Esophagus squamous epithelium (tissue), 5 donors: ENCODE results near the gene DSG4. TPM values are rescaled to one million over a fixed set of nuclear protein-coding genes. Genes with fewer than 3 reads are reported as not detected.

Experiments used
- DNase-seq: peaks from one replicate; lab custom pipeline; 2025; lab: John Stamatoyannopoulos, UW
- H3K27ac ChIP-seq, 4 donors: fragments of 200-600 bp; sonication (generic); one replicate each; pipeline ENCODE4 v1.5.1; 2016 to 2019; ENCODE audit warnings: mild to moderate bottlenecking in 1 of 4
- H3K27me3 ChIP-seq, 4 donors: fragments of 200-600 bp; sonication (generic); 1 replicate in 3 of 4; 2 replicates in 1 of 4; pipeline versions ENCODE4 v1.5.1 to v1.6.0; 2017 to 2021; ENCODE audit warnings: antibody characterized with exemption in 1 of 4
- H3K36me3 ChIP-seq, 3 donors: fragments of 200-600 bp; sonication (generic); one replicate each; pipeline ENCODE4 v1.5.1; 2016 to 2019
- H3K4me1 ChIP-seq, 3 donors: fragments of 200-600 bp; sonication (generic); one replicate each; pipeline ENCODE4 v1.5.1; 2017 to 2019
- H3K4me3 ChIP-seq, 4 donors: fragments of 200-600 bp; sonication (generic); 1 replicate in 3 of 4; 2 replicates in 1 of 4; pipeline ENCODE4 v1.5.1; 2016 to 2019; ENCODE audit warnings: mild to moderate bottlenecking in 2 of 4, moderate library complexity in 1 of 4
- H3K9me3 ChIP-seq, 3 donors: fragments of 200-600 bp; sonication (generic); one replicate each; pipeline ENCODE4 v1.5.1; 2016 to 2019
- POLR2A ChIP-seq, 4 donors: fragments of 450-650 bp; IDR thresholded peaks; one replicate each; pipeline ENCODE4 v1.6.1; 2017; ENCODE audit warnings: antibody characterized with exemption in 4 of 4, mild to moderate bottlenecking in 4 of 4, moderate library complexity in 3 of 4
- WGBS, 2 donors: methylation state at CpG; one replicate each; pipeline ENCODE4 v1.1.5; 2018; 5-methylcytosine and 5-hydroxymethylcytosine counted together
- intact Hi-C: fragments of 100-400 bp; cut with DNase I; formaldehyde crosslinking; loops from one replicate; pipeline ENCODE4 v1.15.0; 2022
- total RNA-seq, 4 donors: library from RNA; depleted of rRNA; stranded (reverse); fragments of >200 nt; gene quantifications; one replicate each; pipeline ENCODE4 v1.1.0, GENCODE V29; 2016
- TF ChIP-seq, protein P1 (sequence below), 6 experiments: fragments of 450-650 bp in 4 of 6; fragments of 200-600 bp in 2 of 6; sonication (generic) in 2 of 6; IDR thresholded peaks; one replicate each; pipeline ENCODE4 v1.5.1; 2016 to 2019; ENCODE audit warnings: antibody characterized with exemption in 6 of 6, mild to moderate bottlenecking in 4 of 6, moderate library complexity in 4 of 6
- donor health status: DM: yes; HTN: yes; CAD: no.

The DSG4 gene
- total RNA-seq, 4 donors from 2014 or later = not detected

DNA sequence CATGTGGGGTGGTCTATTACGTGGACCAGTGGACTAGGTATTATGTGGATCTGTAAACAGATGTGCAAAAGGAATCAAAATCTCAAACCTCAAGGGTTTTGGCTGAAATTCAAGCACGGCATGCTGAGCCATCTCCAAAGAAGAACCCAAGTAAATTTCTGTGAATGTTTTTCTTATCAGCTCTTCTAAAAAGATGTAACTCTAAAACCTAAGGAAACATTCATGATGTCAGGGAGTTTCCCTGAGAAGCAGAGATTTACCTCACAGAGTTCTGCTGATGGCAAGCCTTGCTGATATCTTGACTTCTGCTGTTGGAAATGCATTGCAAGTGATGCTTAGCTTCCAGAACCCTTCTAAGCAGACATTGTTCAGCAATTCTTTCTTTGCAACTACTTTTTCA is 21.6 kb downstream of the DSG4 start:
- DNase-seq = no peak
- Histone ChIP-seq H3K4me3 (no peak overlapping the region), H3K27ac (no peak overlapping the region), H3K4me1 (peaks cover 0 to 20% (median 0%) of the 10 kb centered on the region in 3 donors), H3K36me3 (no peaks in the 10 kb centered on the region), H3K27me3 (no peaks in the 10 kb centered on the region), H3K9me3 (no peaks in the 10 kb centered on the region)
- WGBS, 2 donors = 72 to 74% methylated on average over 2 of the region's 2 CpGs
- intact Hi-C loops = no loop called here
- TF ChIP-seq POLR2A (IDR thresholded peaks at IDR 0.05) = no peak
- TF ChIP-seq, protein P1, sequence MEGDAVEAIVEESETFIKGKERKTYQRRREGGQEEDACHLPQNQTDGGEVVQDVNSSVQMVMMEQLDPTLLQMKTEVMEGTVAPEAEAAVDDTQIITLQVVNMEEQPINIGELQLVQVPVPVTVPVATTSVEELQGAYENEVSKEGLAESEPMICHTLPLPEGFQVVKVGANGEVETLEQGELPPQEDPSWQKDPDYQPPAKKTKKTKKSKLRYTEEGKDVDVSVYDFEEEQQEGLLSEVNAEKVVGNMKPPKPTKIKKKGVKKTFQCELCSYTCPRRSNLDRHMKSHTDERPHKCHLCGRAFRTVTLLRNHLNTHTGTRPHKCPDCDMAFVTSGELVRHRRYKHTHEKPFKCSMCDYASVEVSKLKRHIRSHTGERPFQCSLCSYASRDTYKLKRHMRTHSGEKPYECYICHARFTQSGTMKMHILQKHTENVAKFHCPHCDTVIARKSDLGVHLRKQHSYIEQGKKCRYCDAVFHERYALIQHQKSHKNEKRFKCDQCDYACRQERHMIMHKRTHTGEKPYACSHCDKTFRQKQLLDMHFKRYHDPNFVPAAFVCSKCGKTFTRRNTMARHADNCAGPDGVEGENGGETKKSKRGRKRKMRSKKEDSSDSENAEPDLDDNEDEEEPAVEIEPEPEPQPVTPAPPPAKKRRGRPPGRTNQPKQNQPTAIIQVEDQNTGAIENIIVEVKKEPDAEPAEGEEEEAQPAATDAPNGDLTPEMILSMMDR (IDR thresholded peaks at IDR 0.05) = no peak

DNA sequence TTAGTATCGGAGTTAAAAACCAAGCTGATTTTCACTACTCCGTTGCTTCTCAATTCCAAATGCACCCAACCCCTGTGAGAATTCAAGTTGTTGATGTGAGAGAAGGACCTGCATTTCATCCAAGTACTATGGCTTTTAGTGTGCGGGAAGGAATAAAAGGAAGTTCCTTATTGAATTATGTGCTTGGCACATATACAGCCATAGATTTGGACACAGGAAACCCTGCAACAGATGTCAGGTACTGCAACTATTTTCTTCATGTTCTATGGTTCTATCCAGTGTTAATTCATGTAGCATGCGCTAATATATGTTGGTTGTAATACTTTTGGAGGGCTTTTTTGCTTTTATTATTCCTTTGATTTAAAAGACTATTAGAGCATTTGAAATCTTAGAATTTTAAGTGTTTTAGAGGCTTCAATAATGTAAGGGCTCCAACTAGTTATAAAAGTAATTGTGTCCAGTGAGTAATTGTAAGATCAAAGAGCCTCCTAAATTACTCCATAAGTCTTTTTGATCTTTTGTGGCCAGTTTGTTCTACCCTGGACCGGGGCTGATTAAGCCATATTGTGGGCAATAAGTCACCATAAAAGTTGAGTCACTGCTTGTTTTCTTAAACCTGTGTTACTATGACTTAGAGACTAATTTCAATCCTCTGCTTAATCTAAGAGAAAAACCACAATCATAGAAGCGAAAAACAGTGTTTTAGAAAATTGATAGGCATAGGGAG is 22.9 kb downstream of the DSG4 start:
- H3K4me1 ChIP-seq = peaks cover 0 to 20% (median 0%) of the 10 kb centered on the region in 3 donors
- H3K27me3 ChIP-seq = no peaks in the 10 kb centered on the region
- no peak for DNase-seq
- no peak overlapping the region for H3K4me3 ChIP-seq
- TF ChIP-seq, protein P1 (IDR thresholded peaks at IDR 0.05) = no peak
- no peak for TF ChIP-seq POLR2A (IDR thresholded peaks at IDR 0.05)
- no peak overlapping the region for H3K27ac ChIP-seq
- no peaks in the 10 kb centered on the region for H3K36me3 ChIP-seq
- 38 to 51% methylated on average over 6 of the region's 6 CpGs for WGBS, 2 donors
- no peaks in the 10 kb centered on the region for H3K9me3 ChIP-seq
- intact Hi-C loops = no loop called here

DNA sequence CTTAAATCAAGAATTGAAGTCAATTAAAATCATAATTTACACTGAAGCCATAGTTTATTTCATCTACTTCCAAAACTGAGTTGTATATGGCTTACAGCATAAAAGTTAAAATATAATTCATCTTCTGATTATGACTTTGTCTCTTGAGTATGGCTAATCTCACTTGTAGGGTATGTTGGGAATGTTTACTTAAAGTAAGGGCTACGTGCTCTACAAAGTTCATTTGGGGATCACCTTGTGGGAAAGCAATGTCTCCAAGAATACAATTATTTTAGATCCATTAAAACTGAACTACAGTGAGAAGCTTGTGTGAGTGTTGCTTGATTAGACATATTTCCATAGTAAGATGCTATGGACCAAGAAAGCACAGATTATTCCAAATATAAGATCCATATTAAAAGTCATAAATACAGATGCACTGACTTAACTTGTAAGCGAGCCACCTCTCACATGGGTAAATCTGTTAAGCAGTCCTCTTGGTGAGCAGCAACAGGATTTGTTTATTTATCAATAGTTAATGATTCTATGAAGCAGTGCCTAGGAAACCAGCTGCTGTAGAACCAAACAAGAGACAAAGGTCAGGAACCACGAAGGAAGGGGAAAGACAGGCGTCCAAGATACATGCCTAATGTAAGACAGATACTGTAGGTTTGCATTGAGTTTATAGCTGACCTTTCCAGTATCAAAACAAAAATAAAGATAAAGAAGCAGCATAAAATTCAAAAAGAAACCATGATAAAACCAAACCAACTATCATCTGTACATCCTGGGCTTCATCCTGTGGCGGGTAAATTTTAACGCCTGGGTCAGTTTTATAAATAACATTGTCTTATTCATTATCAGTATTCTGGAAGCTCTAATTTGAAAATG is 24.8 kb downstream of the DSG4 start:
- intact Hi-C loops = no loop called here
- Histone ChIP-seq H3K27me3 (no peaks in the 10 kb centered on the region), H3K9me3 (no peaks in the 10 kb centered on the region), H3K27ac (no peak overlapping the region), H3K4me3 (no peak overlapping the region), H3K4me1 (peaks cover 0 to 20% (median 0%) of the 10 kb centered on the region in 3 donors), H3K36me3 (no peaks in the 10 kb centered on the region)
- DNase-seq = no peak
- WGBS, 2 donors = 69 to 75% methylated on average over 6 of the region's 6 CpGs
- TF ChIP-seq, protein P1 (IDR thresholded peaks at IDR 0.05) = no peak
- TF ChIP-seq POLR2A (IDR thresholded peaks at IDR 0.05) = no peak

DNA sequence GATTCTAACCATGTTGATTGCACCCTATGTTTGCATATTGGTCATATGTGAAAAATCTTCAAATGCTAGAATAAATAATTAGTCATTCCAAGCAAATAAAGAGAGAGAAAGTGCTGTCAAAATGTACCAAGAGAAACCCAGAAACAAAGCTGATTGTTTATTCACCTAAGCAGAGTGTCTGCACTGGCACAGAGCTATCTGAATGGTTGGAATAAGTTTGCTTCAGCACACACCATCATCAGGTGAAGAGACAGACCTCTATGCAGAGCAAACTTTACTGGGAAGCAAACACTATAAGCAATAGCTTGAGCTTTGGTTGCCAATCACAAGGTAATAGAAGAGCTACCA is 25.4 kb downstream of the DSG4 start:
- no peak for DNase-seq
- Histone ChIP-seq H3K4me3 (no peak overlapping the region), H3K4me1 (peaks cover 0 to 15% (median 0%) of the 10 kb centered on the region in 3 donors), H3K27me3 (no peaks in the 10 kb centered on the region), H3K9me3 (no peaks in the 10 kb centered on the region), H3K27ac (no peak overlapping the region), H3K36me3 (no peaks in the 10 kb centered on the region)
- intact Hi-C loops = no loop called here
- no peak for TF ChIP-seq POLR2A (IDR thresholded peaks at IDR 0.05)
- TF ChIP-seq, protein P1 (IDR thresholded peaks at IDR 0.05) = no peak

DNA sequence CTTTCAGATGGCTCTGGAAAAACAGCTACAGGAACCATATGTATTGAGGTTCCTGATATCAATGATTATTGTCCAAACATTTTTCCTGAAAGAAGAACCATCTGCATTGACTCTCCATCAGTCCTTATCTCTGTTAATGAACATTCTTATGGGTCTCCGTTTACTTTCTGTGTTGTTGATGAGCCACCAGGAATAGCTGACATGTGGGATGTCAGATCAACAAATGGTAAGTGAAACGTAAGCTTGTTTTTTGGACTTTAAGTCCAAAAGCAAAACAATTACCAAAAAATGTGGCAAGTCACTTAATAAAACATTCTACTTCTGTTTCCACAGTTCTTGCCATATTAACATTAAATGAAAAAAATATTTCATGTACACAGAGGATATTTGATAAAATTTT is 26.8 kb downstream of the DSG4 start:
- Histone ChIP-seq H3K4me1 (peaks cover 0 to 13% (median 0%) of the 10 kb centered on the region in 3 donors), H3K27ac (no peak overlapping the region), H3K4me3 (no peak overlapping the region), H3K27me3 (no peaks in the 10 kb centered on the region), H3K36me3 (no peaks in the 10 kb centered on the region), H3K9me3 (no peaks in the 10 kb centered on the region)
- DNase-seq = no peak
- intact Hi-C loops = no loop called here
- no peak for TF ChIP-seq POLR2A (IDR thresholded peaks at IDR 0.05)
- TF ChIP-seq, protein P1 (IDR thresholded peaks at IDR 0.05) = no peak
- WGBS, 2 donors = 59 to 76% methylated on average over 2 of the region's 2 CpGs
